Measurements from ENCODE around the gene CERS5. TPM values are rescaled to one million over a fixed set of nuclear protein-coding genes. Genes with fewer than 3 reads are reported as not detected.

The CERS5 gene
- total and polyA plus RNA-seq, 10 of the 15 experiments (the other 5 are each of a cell fraction or from before 2014, with no cell fraction given), result 6.8 to 50.1 (median 31.8) TPM

GRCh38 chr12:50132505-50133135 lies 34.5 kb downstream of the CERS5 start (continued):
- no peak for TF ChIP-seq SP1 (IDR thresholded peaks at IDR 0.05; ENCODE audit: low read depth, low read length)
- TF ChIP-seq, protein P1, sequence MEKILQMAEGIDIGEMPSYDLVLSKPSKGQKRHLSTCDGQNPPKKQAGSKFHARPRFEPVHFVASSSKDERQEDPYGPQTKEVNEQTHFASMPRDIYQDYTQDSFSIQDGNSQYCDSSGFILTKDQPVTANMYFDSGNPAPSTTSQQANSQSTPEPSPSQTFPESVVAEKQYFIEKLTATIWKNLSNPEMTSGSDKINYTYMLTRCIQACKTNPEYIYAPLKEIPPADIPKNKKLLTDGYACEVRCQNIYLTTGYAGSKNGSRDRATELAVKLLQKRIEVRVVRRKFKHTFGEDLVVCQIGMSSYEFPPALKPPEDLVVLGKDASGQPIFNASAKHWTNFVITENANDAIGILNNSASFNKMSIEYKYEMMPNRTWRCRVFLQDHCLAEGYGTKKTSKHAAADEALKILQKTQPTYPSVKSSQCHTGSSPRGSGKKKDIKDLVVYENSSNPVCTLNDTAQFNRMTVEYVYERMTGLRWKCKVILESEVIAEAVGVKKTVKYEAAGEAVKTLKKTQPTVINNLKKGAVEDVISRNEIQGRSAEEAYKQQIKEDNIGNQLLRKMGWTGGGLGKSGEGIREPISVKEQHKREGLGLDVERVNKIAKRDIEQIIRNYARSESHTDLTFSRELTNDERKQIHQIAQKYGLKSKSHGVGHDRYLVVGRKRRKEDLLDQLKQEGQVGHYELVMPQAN (conservative IDR thresholded peaks at IDR 0.05), result no peak
- no peak for TF ChIP-seq EED (IDR thresholded peaks at IDR 0.05; ENCODE audit: low read depth)
- TF ChIP-seq NR2F1 (conservative IDR thresholded peaks at IDR 0.05), result peak; percentile 22; the same call in 1 of the 2 replicates

GRCh38 chr12:50129290-50129689 lies 37.9 kb downstream of the CERS5 start:
- no TSS peak for BruUV-seq (replicated peaks)
- no peak overlapping the region for H3K27ac ChIP-seq (ENCODE audit: control insufficient read depth, insufficient read depth)
- ChIA-PET SMC1A (ENCODE audit: uncharacterized antibody, unreplicated experiment) (interaction anchor here (0.5 to 3.1 kb wide), 8 partner anchors 9 to 1610 kb away, joined by 3 to 16 read pairs (median 4); partner anchors contain the start of genes COX14 and SMARCD1), POLR2A (interaction anchor here (0.6 to 3.7 kb wide), 4 partner anchors 12 to 432 kb away, joined by 3 to 15 read pairs (median 6); partner anchors contain the start of gene COX14), RAD21 (ENCODE audit: unreplicated experiment) (interaction anchor here (0.8 to 1.4 kb wide), 3 partner anchors 44 to 62 kb away, joined by 3 to 7 read pairs (median 3); no protein-coding TSS in a partner anchor), CTCF (interaction anchor here (0.7 to 11.1 kb wide), 7 partner anchors 10 to 185 kb away, joined by 3 to 89 read pairs (median 4); partner anchors contain the start of genes CERS5, COX14 and SMARCD1)
- no peak for DNase-seq (ENCODE audit: low read depth, low spot score)
- H3K79me2 ChIP-seq (ENCODE audit: control insufficient read depth, insufficient read depth, low read length), result no peaks in the 10 kb centered on the region
- H3K4me3 ChIP-seq, result no peak overlapping the region
- no peaks in the 10 kb centered on the region for H3K9me3 ChIP-seq (replicated peaks; ENCODE audit: control insufficient read depth, insufficient read depth, low read length)
- H3K9ac ChIP-seq (ENCODE audit: control insufficient read depth, insufficient read depth, low read length), result no peak overlapping the region
- WGBS (ENCODE audit: insufficient coverage, insufficient replicate concordance, low lambda C conversion rate, missing lambda C conversion rate), result 74% methylated on average over 4 of the region's 4 CpGs
- ATAC-seq, result peak; percentile 18; the same call in 1 of the 3 replicates
- no peaks in the 10 kb centered on the region for H4K20me1 ChIP-seq (ENCODE audit: control insufficient read depth, insufficient read depth)
- FAIRE-seq, result no peak
- peaks cover 8% of the 10 kb centered on the region; the same call in 1 of the 2 replicates for H3K4me1 ChIP-seq (ENCODE audit: control insufficient read depth, insufficient read depth, low read length)
- peaks cover 11 to 30% of the 10 kb centered on the region in 2 experiments for H3K36me3 ChIP-seq (ENCODE audit: control insufficient read depth in 2 of 2, insufficient read depth in 2 of 2, low read length in 1 of 2)
- in situ Hi-C loops (cut with MboI) (no loop called here), intact Hi-C loops (cut with micrococcal nuclease; ENCODE audit: unreplicated experiment) (loop anchor here (5.0 kb wide), 1 partner anchor 33 kb away; no protein-coding TSS in a partner anchor)
- TF ChIP-seq JUNB (IDR thresholded peaks at IDR 0.05), result 0 out of 2 replicates have a peak, but pooled peaks have one; percentile 32
- TF ChIP-seq ATF7 (IDR thresholded peaks at IDR 0.05; ENCODE audit: low read depth), result peak; percentile 56; the same call in 1 of the 2 replicates
- no peak for TF ChIP-seq STAT1 (conservative IDR thresholded peaks at IDR 0.05)
- TF ChIP-seq FOXK2 (IDR thresholded peaks at IDR 0.05), result no peak
- peak; percentile 42; the same call in 1 of the 2 replicates for TF ChIP-seq ZNF384 (IDR thresholded peaks at IDR 0.05; ENCODE audit: borderline replicate concordance, low read depth, low read length)
- no peaks in the 10 kb centered on the region for H3K27me3 ChIP-seq (replicated peaks in 1 of 2; ENCODE audit: control insufficient read depth in 2 of 2, insufficient read depth in 2 of 2, low read length in 1 of 2)
- H2AFZ ChIP-seq (ENCODE audit: control insufficient read depth, low read depth, low read length), result no peak overlapping the region
- H3K4me2 ChIP-seq (ENCODE audit: control insufficient read depth, insufficient read depth), result no peak overlapping the region
